CD4-positive, alpha-beta T cell treated with Interleukin-10 for 1 hour (primary cell): ENCODE data around the gene FCAR.
A peak's percentile ranks its signal among the peaks of the same experiment; 100 is the strongest.
"Not testable (repeated sequence)": the region's sequence is repeated elsewhere in the genome, so short reads cannot be mapped to it uniquely, and the experiment has no call there.

Experiments
- DNase-seq: peaks from one replicate; pipeline ENCODE4 v3.0.0-alpha.2; 2020

The FCAR gene

GRCh38 chr19:54896036-54896435, 22.0 kb downstream of the FCAR start:
- no peak for DNase-seq

- not testable (repeated sequence) for DNase-seq
Measured at GRCh38 chr19:54898685-54899084, 24.6 kb downstream of the FCAR start.

- DNase-seq = not testable (repeated sequence)
Measured at GRCh38 chr19:54899646-54900045, 25.6 kb downstream of the FCAR start.

- not testable (repeated sequence) for DNase-seq
Measured at GRCh38 chr19:54901153-54901552, 27.1 kb downstream of the FCAR start.

- DNase-seq = no peak
Measured at GRCh38 chr19:54902061-54902460, 28.0 kb downstream of the FCAR start.

DNA sequence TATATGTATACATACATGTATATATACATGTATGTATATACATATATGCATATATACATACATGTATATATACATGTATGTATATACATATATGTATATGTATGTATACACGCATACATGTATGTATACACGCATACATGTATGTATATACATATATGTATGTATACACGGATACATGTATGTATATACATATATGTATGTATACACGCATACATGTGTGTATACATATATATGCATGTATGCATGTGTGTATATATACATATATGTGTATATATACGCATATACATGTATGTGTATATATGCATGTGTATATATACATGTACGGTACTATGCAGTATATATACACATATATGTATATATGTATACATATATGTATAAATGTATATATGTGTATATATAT, 29.3 kb downstream of the FCAR start:
- no peak for DNase-seq

DNA sequence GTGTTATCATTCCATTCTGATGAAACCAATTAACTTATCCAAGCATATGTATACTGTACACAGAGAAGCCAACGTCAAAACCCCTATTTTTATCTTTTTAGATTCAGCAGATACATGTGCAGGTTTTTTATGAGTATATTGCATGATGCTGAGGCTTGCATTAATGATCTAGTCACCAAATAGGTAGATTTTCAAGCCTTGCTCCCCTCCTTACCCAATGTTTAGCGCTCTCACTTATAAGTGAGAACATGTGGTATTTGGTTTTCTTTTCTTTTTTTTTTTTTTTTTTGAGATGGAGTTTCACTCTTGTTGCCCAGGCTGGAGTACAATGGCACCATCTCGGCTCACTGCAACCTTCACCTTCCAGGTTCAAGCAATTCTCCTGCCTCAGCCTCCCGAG, 30.2 kb downstream of the FCAR start:
- not testable (repeated sequence) for DNase-seq

DNA sequence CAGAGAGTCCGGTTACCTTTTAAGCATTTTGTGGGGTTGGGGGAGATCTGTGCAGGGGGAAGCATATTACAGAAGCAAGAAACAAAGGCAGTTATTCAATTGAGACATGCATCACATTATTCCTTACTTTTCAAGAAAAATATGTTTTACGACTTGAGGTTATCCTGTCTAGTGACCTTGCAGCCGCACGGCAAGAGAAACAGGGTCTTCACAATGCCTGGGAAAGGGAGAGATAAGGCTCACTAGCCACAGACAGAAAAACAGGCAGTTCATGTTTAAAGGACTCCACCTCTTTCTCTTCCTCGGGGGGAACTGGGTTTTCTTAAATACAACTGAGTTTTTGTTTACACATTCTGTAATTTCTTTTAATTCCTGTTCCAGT, 31.4 kb downstream of the FCAR start:
- DNase-seq = no peak

- DNase-seq = peak; percentile 36
Measured at GRCh38 chr19:54905803-54906511, 31.9 kb downstream of the FCAR start, which contains the start of gene NCR1. Gene NCR1 (plus strand): TSS chr19:54906148. CDS start chr19:54906188, 40 bp downstream.

DNA sequence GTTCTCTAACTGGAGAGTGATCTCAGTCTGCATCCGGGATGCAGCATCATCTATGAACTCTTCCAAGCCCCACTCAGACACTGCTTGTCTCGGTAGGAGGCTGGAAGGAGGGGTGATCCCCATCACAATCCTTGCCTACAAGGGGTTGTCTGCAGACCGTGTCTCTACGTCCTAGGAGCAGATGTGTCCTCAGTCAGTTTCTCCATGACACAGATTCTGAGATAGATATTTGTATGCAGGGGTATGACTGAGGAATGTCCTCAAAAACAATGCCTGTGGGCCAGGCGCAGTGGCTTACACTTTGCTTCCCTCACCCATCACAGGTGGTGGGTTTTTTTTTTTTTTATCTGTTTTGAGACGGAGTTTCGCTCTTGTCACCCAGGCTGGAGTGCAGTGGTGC, 32.8 kb downstream of the FCAR start:
- DNase-seq = no peak

GRCh38 chr19:54907899-54908298, 33.9 kb downstream of the FCAR start:
- not testable (repeated sequence) for DNase-seq

DNA sequence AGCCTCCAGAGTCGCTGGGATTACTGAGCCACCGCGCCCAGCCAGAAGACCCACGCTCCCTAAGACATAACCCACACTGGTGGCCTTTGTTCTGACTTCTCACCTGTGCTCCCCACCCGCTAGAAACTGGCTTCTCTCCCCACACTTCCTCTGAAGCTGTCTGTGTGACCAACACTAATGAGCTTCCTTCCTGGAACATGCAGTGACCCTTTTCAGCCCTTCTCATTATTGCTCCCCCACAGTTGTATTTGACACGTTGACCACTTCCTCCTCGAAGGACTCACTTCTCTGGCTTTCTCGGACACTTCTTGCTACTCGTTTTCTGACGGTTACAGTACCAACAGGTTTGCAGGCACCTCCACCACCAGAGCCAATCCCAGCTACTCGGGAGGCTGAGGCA, 42.8 kb downstream of the FCAR start:
- peak; percentile 18 for DNase-seq

DNA sequence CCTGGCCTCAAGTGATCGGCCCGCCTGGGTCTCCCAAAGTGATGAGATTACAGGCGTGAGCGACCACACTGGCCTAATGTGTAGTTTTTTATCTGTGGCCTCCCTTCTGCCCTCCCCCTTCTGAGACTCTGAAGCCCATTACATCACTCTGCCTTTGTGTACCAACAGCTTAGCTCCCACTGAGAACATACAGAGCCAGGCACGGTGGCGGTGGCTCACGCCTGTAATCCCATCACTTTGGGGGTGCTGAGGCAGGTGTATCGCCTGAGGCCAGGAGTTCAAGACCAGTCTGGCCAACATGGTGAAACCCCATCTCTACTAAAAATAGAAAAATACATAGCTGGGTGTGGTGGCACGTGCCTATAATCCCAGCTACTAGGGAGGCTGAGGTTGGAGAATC, 44.5 kb downstream of the FCAR start:
- DNase-seq = no peak

DNA sequence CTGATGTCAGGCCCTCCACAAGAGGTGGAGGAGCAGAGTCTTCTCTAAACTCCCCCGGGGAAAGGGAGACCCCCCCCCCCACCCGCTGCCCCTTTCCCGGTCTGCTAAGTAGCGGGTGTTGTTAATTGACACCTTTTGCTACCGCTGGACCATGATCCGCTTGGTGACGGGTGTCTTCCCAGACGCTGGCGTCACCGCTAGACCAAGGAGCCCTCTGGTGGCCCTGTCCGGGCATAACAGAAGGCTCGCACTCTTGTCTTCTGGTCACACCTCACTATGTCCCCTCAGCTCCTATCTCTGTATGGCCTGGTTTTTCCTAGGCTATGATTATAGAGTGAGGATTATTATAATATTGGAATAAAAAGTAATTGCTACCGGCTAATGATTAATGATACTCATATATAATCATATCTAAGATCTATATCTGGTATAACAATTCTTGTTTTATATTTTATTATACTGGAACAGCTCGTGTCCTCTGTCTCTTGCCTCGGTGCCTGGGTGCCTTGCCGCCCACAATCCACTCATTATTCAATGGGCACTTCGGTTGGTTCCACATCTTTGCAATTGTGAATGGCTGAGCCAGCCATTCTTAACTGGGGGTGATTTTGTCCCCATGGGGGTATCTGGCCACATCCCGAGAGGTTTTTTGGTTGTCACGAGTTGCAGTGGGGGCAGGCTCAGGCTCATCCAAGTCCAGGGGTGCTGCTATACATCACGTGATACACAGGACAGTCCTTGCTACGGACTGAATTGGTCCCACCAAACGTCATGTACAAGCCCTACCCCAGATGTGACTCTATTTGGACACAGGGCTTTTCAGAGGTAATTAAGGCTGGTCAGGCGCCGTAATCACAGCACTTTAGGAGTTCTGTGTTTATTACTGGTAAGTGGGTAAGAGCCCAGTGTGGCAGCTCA, 45.9 kb downstream of the FCAR start:
- not testable (repeated sequence) for DNase-seq

DNA sequence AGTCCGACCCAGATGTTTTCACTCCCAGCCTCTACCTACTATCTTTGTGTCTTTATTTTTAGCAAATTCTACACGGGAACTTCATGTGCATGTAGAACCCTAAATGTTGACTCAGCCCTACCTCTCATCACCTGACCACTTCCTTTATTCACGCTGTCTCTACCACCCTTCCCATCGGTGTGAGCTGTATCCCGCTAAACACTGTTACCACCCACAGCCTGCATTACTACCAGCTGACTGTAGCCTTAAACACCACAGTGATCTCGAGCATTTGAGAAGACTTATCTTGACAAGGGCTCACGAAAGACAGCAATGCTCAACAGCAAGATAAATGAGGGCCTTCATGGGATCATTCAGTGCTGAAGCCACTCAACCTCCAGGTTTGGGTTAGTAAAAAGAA, 47.0 kb downstream of the FCAR start:
- DNase-seq = no peak

DNA sequence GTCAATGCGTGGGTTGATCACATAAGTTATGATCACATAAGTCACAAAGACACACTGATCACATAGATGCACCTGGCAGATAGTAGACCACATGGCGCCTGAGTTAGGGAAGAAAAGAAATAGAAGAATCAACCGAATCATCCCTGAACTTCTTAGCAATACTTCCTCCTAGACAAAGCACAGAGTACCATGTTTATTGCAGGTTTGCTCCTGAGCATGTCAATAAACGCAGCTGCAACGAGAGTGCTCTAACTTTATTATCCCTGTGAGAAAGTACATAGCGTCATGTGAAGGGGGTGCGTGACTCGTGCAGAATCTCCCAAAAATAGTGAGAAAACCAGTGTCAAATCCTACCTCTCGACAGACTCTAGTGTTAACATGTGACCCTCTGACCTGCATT, 49.2 kb downstream of the FCAR start:
- no peak for DNase-seq

DNA sequence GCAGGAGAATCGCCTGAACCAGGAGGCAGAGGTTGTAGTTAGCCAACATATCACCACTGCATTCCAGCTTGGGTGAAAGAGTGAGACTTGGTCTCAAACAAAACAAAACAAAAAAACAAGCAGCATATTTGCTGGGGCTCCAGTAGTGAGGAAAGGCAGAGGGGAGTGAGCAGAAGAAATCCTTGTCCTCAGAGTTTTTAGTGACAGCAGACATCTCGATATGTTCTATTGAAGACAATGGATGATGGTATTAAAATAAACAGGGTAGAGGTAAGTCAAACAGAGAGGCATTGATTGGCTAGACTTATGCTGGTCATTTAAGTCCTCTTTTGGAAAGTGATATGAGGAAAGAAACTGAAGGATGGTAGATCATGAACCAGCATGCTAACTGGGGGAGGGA, 54.3 kb downstream of the FCAR start:
- no peak for DNase-seq

DNA sequence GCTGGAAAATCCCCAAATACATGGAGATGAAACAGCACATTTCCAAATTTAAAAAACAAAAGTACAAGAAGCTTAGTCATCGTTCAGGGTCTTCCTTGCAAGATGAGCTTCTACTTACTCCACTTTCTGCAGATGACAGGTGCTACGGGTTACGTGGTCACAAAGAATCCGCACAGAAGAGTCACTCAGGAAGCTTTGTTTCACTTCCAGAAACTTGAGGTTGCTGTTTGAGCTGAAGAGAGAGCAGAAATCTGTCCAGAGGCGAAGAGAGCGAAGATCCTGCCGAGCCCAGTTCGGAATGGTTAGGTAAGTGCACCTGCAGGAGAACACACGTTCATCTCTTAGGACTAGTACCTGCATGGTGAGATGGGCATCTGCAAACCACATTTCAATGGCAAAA, 63.9 kb downstream of the FCAR start:
- DNase-seq = no peak

DNA sequence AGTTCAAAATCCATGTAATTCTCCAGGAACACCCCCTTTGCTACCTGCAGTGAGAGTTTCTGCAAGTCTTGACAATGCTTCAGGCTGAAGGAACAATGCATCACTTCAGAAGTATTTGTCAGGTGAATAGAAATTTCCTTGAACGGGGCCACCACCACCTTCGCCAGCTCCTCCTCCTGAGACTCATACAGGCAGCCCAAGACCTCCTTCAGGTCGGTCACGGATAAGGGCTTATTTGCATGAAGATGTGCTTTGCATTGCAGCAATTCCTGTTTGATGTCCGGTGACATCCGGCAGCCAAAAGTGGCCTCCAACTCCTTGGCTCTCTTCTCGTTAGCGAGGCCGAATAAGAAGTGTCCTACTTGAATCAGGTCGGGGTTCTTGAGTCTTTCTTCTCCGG, 64.9 kb downstream of the FCAR start:
- DNase-seq = no peak

GRCh38 chr19:54939538-54939937, 65.5 kb downstream of the FCAR start:
- not testable (repeated sequence) for DNase-seq
